ENCODE results near the gene SLC6A5. TPM values are rescaled to one million over a fixed set of nuclear protein-coding genes. Genes with fewer than 3 reads are reported as not detected.

SLC6A5 gene
- total RNA-seq, 1 donor = not detected

DNA sequence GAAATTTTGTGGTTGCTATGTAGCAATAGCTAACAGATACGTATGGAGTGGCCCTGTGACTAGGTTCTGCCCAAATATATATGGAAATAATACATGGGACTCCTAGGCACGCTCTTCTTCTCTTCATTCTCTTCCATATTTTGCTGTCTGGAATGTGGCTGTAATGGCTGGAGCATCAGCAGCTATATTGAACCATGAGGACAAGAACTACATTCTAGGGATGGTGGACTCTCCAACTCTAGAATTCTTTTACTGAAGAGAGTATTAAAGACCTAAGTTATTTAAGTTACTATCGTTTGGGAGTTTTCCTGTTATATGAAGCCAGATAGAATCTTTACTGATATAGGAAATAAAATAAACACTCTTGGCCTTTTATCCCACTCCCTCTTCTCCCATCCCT is 62.4 kb downstream of the SLC6A5 start:
- Histone ChIP-seq H3K27me3 (ENCODE audit: insufficient read depth, low read length) (peaks cover 3% of the 10 kb centered on the region), H3K4me3 (ENCODE audit: low read length) (no peak overlapping the region), H3K9me3 (ENCODE audit: low read depth, low read length) (no peaks in the 10 kb centered on the region), H3K4me1 (ENCODE audit: insufficient read depth, low read length) (no peaks in the 10 kb centered on the region)

DNA sequence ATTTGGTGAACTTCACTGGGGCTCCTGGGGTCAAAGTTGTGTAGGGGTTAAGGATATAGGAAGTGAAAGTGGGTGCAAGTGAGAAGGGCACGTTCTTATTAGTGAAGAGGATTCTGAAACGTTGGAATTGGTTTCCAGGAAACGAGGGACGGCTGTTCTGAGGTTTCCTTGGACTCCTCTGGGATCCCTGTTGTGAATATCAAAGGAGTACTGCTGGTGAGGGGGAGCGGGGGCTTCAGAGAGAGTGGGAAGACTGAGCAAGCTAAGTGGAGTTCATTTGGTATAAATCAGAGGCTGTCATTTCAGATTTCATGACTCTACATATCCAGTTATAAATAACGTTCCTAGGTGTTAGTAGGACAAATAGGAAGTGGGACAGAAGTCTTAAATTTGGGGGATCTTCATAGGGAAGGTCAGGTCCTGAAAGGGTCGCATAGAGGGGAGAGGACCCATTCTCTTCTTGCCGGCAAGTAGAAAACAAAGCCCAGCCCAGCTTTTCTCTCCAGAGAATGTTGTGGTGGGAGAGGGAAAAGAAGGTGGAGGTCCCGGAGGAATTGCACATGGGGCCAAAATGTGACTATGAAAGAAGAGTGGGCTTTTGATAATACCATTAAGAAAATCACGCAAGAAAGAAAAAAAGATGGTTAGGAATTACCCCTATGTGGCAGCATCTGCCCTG is 68.9 kb downstream of the SLC6A5 start:
- Histone ChIP-seq H3K27me3 (ENCODE audit: insufficient read depth, low read length) (peaks cover 56% of the 10 kb centered on the region), H3K9me3 (ENCODE audit: low read depth, low read length) (no peaks in the 10 kb centered on the region), H3K4me1 (ENCODE audit: insufficient read depth, low read length) (no peaks in the 10 kb centered on the region), H3K4me3 (ENCODE audit: low read length) (no peak overlapping the region)

DNA sequence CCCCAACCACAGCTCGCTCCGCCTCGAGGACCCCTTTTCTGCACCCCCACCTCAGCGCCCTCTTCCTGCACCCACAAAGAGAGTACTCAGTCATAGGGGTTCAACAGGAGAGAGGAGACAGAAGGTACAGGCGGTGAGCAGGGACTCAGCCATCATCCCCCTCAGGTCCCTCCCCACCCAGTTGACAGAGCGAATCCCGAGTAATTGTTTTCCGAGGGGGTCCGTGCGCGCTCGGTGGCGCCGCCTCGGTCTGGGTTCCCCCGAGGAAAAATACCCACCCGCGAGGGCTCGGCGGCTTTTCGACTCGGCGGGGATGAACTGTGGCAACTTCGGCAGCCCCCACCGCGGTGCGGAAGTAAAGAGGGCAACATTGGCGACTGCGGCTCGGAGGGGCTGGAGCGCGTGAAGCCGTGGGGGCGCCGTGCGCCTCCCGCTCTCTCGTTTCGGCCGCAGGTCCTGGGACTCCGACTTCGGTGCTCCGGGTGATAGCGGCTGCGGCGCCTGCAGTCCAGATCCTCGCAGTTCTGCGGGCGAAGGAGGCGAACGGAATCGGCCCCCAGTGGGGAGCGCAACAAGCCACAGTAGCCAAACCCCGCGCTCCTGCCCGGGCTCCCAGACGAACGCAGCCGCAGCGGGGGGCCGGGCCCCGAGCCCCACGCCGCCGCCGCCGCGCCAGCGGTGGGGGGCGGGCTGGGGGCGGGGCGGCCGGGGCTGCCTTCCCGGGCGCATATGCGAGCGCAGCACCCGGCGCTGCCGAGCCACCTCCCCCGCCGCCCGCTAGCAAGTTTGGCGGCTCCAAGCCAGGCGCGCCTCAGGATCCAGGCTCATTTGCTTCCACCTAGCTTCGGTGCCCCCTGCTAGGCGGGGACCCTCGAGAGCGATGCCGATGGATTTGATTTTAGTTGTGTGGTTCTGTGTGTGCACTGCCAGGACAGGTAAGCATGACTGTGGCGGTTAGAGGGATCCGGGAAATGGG is 69.7 kb downstream of the SLC6A5 start, which contains the start of gene NELL1:
Gene NELL1 (plus strand): TSS at position 743 of the 976 bp plus-strand sequence.
- Histone ChIP-seq H3K27me3 (ENCODE audit: insufficient read depth, low read length) (peaks cover 58% of the 10 kb centered on the region), H3K4me1 (ENCODE audit: insufficient read depth, low read length) (no peaks in the 10 kb centered on the region), H3K4me3 (ENCODE audit: low read length) (no peak within 1 kb of the TSS), H3K9me3 (ENCODE audit: low read depth, low read length) (no peaks in the 10 kb centered on the region)

DNA sequence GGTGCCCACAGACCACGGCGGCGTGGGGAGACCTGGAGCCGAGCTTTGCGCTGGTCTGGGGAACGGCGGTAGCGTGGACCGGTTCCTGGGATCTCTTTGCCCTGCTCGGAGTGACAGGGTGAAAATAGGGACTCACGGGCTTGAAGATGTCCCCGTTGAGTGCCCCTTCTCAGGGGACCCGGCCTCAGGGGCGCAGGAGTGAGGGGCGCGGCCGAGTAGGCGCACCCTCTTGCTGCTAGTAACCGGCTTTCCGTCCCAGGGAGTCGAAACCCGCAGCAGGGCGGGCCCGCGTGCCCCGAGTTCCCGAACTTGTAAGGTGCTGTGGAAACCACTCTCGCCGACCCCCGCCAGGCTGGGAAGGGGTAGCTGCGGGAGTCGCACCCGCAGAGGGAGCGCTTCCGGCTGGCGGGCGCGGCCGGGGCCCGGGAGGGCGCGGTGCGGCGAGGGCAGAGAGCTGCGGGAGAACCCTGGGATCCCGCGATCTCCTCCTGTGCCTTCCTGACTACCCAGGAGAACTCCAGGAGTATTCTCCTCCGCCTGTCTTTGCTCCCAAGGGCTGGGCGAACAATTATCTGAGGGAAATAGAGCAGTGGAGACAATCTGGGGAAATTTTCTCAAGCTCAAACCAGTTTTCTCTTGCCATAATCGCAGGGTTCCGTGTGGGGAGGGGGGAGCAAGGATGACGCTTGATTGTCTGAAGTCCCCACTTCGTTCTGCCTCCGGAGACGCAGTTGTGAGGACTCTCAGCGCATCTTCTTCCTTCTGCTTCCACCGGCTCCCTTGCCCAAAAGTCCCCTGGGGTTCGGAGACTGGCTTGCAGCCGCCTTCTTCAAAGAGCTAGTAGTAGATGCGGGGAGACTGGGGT is 70.6 kb downstream of the SLC6A5 start:
- H3K9me3 ChIP-seq (ENCODE audit: low read depth, low read length) = no peaks in the 10 kb centered on the region
- H3K4me1 ChIP-seq (ENCODE audit: insufficient read depth, low read length) = no peaks in the 10 kb centered on the region
- H3K4me3 ChIP-seq (ENCODE audit: low read length) = no peak overlapping the region
- H3K27me3 ChIP-seq (ENCODE audit: insufficient read depth, low read length) = peaks cover 58% of the 10 kb centered on the region

DNA sequence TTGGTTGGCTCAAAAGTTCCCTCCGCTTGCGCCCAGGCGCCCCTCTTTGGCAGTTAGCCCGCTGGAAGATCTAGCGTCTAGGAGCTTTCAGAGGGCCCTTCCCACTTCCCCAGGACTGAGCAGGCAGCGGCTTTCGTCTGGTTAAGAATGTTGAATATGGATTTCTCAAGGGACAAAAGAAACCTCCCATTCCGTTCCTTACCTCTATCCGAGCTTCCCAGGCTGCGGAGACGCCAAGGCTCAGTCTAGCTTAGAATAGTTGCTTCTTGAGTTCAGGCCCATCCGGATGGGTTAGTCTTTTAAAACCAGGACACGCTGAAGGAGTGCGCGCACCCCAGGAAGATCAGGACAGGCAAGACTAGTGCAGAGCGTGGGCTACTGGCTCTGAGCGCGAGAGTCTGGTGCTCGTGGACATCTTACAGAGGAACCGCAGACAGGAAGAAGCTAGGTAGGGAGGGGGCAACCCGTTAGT is 71.6 kb downstream of the SLC6A5 start:
- H3K9me3 ChIP-seq (ENCODE audit: low read depth, low read length) = no peaks in the 10 kb centered on the region
- H3K4me1 ChIP-seq (ENCODE audit: insufficient read depth, low read length) = no peaks in the 10 kb centered on the region
- H3K27me3 ChIP-seq (ENCODE audit: insufficient read depth, low read length) = peaks cover 58% of the 10 kb centered on the region
- no peak overlapping the region for H3K4me3 ChIP-seq (ENCODE audit: low read length)

DNA sequence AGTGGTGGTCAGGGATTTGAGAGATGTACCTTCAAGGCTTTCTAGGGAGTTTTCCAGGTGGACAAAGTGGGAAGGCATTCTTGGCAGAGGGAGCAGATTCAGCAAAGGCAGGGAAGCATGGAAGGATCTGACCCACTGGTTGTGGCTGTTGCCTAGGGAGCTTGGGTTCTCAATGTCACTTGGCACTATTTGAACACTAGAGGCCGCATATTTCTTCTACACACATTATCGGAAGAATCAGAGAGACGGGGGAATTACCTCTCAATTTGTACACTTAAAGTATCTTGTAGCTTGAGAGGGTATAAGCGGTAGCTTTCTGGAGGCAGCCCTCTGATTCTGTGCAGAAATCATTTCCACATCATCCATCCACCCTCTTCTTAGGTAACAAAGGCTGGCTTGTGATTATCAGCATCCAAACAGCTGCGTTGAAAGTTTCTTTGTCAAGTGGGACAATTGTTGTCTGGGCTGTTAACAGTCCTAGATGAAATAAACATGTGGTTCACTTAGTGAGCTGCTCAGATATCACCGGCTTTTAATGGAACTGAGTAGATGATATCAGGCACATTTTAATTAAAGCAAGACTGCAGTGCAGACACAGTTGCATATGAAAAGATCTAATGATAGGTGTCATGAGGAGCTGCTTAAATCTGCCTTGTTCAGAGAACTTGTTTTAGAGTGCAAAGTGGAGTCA is 72.6 kb downstream of the SLC6A5 start:
- Histone ChIP-seq H3K4me3 (ENCODE audit: low read length) (no peak overlapping the region), H3K9me3 (ENCODE audit: low read depth, low read length) (no peaks in the 10 kb centered on the region), H3K4me1 (ENCODE audit: insufficient read depth, low read length) (no peaks in the 10 kb centered on the region), H3K27me3 (ENCODE audit: insufficient read depth, low read length) (peaks cover 61% of the 10 kb centered on the region)

DNA sequence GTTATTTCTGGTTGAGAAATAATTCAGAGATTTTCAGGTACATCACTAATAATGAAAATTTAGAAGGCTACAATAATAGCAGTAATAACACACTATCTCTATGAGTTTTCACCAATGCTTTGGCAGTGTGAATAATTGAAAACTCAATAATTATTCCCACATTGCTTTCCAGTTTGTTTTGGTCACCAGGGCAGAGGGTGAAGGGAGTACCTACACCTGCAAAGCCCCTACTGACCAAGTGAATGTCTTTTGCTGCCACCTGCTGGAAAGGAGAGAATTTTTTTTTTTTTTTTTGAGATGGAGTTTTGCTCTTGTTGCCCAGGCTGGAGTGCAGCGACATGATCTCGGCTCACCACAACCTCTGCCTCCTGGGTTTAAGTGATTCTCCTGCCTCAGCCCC is 73.2 kb downstream of the SLC6A5 start:
- Histone ChIP-seq H3K27me3 (ENCODE audit: insufficient read depth, low read length) (peaks cover 56% of the 10 kb centered on the region), H3K4me1 (ENCODE audit: insufficient read depth, low read length) (no peaks in the 10 kb centered on the region), H3K4me3 (ENCODE audit: low read length) (no peak overlapping the region), H3K9me3 (ENCODE audit: low read depth, low read length) (no peaks in the 10 kb centered on the region)

DNA sequence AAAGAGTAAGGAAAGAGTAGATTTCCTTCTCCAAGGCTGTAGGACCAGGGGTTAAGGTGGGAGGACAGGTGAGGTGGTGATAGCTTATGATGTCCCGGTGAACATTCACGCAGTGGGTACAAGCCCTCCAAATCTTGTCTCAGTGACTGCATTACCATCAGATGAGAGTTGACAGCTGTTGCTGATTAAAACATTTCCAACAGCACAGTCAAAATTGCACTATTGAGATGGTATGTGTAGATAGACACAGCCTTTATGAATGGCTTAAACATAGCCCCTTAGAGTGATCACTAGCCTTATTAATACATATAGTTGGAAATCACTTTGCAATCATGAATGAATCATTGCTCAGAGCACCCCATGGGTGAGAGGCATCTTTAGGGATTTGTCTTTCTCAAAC is 77.2 kb downstream of the SLC6A5 start:
- Histone ChIP-seq H3K4me1 (ENCODE audit: insufficient read depth, low read length) (no peaks in the 10 kb centered on the region), H3K4me3 (ENCODE audit: low read length) (no peak overlapping the region), H3K9me3 (ENCODE audit: low read depth, low read length) (no peaks in the 10 kb centered on the region), H3K27me3 (ENCODE audit: insufficient read depth, low read length) (peaks cover 19% of the 10 kb centered on the region)

DNA sequence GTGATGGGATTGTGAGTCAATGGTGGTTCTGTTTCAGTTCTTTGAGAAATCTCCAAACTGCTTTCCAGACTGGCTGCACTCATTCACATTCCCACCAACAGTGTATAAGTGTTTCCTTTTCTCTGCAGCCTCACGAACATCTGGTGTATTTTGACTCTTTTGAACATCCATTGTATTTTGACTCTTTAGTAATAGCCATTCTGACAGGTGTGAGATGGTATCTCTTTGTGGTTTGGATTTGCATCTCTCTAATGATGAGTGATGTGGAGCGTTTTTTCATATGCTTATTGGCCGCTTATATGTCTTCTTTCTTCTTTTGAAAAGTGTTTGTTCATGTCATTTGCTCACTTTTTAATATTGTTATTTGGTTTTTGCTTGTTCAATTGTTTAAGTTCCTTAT is 89.4 kb downstream of the SLC6A5 start:
- no peak overlapping the region for H3K4me3 ChIP-seq (ENCODE audit: low read length)
- no peaks in the 10 kb centered on the region for H3K9me3 ChIP-seq (ENCODE audit: low read depth, low read length)
- H3K4me1 ChIP-seq (ENCODE audit: insufficient read depth, low read length) = no peaks in the 10 kb centered on the region
- H3K27me3 ChIP-seq (ENCODE audit: insufficient read depth, low read length) = no peaks in the 10 kb centered on the region

DNA sequence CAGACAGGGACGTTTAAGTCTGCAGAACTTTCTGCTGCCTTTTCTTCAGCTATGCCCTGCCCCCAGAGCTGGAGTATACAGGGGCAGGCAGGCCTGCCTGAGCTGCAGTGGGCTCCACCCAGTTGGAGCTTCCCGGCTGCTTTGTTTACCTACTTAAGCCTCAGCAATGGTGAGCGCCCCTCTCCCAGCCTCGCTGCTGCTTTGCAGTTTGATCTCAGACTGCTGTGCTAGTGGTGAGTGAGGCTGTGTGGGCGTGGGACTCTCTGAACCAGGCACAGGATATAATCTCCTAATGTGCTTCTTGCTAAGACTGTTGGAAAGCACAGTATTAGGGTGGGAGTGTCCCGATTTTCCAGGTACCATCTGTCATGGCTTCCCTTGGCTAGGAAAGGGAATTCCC is 108.5 kb downstream of the SLC6A5 start:
- H3K9me3 ChIP-seq (ENCODE audit: low read depth, low read length) = no peaks in the 10 kb centered on the region

More for the DNA sequence above, 108.5 kb downstream of the SLC6A5 start:
- H3K4me1 ChIP-seq (ENCODE audit: insufficient read depth, low read length) = no peaks in the 10 kb centered on the region
- H3K27me3 ChIP-seq (ENCODE audit: insufficient read depth, low read length) = no peaks in the 10 kb centered on the region
- H3K4me3 ChIP-seq (ENCODE audit: low read length) = no peak overlapping the region

Other genes with a start within 250 kb of the SLC6A5 start
- gene HTATIP2, start 235.9 kb upstream of the SLC6A5 start, total RNA-seq = 20.3 TPM
- gene PRMT3, start 211.9 kb upstream of the SLC6A5 start, total RNA-seq = 15.8 TPM
- not detected for gene NELL1, start 70.0 kb downstream of the SLC6A5 start, total RNA-seq

All from mononuclear cell (primary cell).